RWPE1 (cell line): ENCODE results near the gene NPAS2.

Experiments
- CTCF ChIA-PET: fragments of 350-600 bp; sonication (Branson Sonifier 250); formaldehyde crosslinking; extraction: SDS; loops from one replicate; lab custom pipeline; 2021; lab: Yijun Ruan, JAX
- POLR2A ChIA-PET: fragments of 400-600 bp; formaldehyde crosslinking; extraction: SDS; loops from one replicate; lab custom pipeline; 2020; ENCODE audit warnings: antibody characterized with exemption; ENCODE audit not compliant: low non-redundant PET; lab: Yijun Ruan, JAX
- DNase-seq: peaks from one replicate; pipeline ENCODE4 v3.0.0; 2012; ENCODE audit warnings: low spot score
- H3K27ac ChIP-seq: fragments of 450-650 bp; 2 replicates; pipeline ENCODE4 v1.5.1; 2017
- CTCF ChIP-seq: fragments of 450-650 bp; conservative IDR thresholded peaks from 2 replicates; pipeline ENCODE4 v1.5.1; 2017; ENCODE audit warnings: low read depth, mild to moderate bottlenecking

The NPAS2 gene

DNA sequence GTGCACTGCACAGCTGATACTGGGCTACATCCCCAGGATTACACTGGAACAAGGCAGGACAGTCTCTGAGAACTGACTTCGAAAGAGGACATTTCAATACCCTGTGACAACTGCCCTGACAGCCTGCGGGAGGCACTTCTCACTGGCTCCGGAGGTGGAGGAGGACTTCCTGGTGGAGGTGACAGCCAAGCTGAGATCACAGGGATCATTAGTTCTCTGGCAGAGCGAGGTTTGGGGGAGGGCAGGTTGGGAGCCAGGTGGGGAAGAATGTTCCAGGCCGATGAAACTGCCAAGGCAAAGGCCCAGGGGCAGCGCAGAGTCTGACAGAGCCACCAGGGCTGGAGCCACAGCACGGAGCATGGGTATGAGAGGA, 28.0 kb upstream of the NPAS2 start:
- ChIA-PET CTCF (no interaction called here), POLR2A (no interaction called here)
- no peak for TF ChIP-seq CTCF
- DNase-seq = no peak
- H3K27ac ChIP-seq = no peak overlapping the region

- H3K27ac ChIP-seq = no peak overlapping the region
- DNase-seq = no peak
- POLR2A ChIA-PET = no interaction called here
- CTCF ChIA-PET = no interaction called here
- no peak for TF ChIP-seq CTCF
These were observed 26.7 kb upstream of the NPAS2 start for GRCh38 chr2:100793220-100793619.

DNA sequence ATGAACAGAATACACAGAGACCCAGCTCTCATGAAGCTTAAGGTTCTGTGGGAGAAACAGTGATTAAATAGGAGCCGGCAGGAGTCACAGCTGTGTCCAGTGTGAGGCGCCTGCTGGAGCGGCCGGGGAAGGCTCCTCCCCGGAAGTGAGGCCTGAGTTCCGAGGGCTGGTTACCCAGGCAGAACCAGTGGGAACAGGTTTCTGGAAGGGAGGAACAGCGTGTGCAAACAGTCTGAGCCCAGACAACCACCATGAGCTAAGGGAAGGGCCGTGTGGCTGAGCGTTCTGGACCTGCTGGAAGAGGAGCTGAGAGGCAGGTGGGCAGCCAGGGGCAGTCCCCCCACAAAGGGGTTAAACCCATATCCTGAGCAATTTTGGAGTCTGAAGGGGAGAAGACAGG, 26.0 kb upstream of the NPAS2 start:
- ChIA-PET POLR2A (no interaction called here), CTCF (no interaction called here)
- DNase-seq = no peak
- no peak overlapping the region for H3K27ac ChIP-seq
- TF ChIP-seq CTCF = no peak

- no peak overlapping the region for H3K27ac ChIP-seq
- TF ChIP-seq CTCF = no peak
- no peak for DNase-seq
- POLR2A ChIA-PET = no interaction called here
- CTCF ChIA-PET = no interaction called here
These were observed 23.3 kb upstream of the NPAS2 start for GRCh38 chr2:100796499-100797100.

DNA sequence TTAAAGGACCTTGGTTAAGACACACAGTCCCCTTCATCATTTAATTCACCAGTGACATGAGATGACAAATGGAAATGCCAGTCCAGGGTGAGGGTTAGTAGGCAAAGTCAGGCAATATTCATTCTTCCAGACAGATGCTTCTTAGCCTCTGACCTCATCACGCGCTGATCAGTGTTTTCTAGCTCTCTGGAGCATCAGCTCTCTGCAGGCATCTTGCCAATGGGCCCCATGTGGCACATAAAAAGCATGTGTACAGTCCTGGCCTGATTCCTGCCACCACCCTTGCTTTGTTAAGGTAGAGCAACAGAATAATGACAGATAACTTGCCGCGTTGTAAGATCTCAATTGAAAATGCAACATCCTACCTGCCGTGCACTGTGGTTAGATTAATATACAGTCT, 20.3 kb upstream of the NPAS2 start:
- ChIA-PET CTCF (no interaction called here), POLR2A (no interaction called here)
- no peak for TF ChIP-seq CTCF
- no peak for DNase-seq
- H3K27ac ChIP-seq = no peak overlapping the region

DNA sequence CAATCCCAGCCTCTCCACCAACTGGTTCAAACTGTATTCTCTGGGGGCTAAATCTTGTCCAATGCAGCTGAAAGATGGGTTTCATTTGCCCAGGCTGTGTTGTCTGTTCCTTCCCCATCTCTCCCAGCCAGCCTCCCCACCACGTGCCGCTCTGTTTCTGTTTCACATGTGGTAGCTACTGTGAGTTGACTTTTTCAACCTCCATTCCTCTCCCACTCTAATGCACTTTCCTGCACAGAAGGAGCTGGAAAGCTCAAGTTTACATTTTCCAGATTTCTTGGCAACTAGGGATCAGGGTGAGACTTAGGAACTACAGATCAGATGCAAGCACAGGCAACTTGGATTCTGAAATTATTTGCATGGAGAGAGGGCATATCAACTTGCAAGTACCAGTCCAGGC, 19.0 kb upstream of the NPAS2 start:
- no peak for TF ChIP-seq CTCF
- ChIA-PET CTCF (no interaction called here), POLR2A (no interaction called here)
- peak overlapping the region; percentile 60 for H3K27ac ChIP-seq
- DNase-seq = no peak
